GM19238 (cell line): ENCODE results near the gene HERC3.
"Not testable (repeated sequence)": the region's sequence is repeated elsewhere in the genome, so short reads cannot be mapped to it uniquely, and the experiment has no call there.

Experiments used
- DNase-seq: peaks from one replicate; pipeline ENCODE4 v3.0.0; 2011; ENCODE audit warnings: low spot score; ENCODE audit not compliant: insufficient read length

HERC3 gene

DNA sequence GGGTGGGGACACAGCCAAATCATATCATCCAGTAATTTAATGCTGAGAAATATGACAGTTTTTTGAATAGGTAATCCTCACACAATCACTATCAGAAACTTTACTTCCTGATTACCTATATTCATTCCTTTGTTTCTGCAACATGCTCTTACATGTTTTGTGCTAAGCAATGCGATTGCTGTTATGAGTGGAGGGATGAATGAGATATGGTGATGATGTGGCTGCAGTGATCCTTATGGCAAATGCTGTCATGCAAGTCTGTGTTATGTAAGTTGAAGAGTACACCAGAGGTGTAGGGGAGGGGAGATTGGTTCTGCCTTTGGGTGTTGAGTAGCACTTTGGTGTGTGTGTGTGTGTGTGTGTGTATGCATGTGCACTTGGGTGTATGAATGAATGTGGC is 14.6 kb downstream of the HERC3 start:
- no peak for DNase-seq

DNA sequence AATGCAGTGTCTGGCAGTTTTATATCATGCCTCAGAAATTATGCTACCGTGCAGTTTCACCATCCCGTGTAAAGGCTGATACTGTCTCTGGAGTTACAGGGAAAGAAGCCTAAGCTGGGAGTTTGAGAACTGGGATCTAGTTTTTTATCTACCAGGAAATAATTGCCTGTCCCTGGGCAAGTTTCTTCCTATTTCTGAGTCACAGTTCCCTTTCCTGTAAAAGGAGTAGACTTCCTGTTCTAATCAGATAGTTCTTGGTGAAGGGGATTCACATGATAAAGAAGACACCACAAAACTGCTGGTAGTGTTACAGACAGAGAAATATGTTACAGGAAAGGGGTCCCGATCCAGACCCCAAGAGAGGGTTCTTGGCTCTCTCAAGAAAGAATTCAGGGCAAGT is 17.1 kb downstream of the HERC3 start:
- no peak for DNase-seq

DNA sequence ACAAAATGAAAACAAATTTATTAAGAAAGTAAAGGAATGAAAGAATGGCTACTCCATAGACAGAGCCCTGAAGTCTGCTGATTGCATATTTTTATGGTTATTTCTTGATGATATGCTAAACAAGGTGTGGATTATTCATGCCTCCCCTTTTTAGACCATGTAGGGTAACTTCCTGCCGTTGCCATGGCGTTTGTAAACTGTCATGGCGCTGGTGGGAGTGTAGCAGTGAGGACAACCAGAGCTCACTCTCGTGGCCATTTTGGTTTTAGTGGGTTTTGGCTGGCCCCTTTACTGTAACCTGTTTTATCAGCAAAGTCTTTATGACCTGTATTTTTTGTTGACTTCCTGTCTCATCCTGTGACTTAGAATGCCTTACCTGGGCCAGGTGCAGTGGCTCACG is 17.5 kb downstream of the HERC3 start:
- DNase-seq, result not testable (repeated sequence)

DNA sequence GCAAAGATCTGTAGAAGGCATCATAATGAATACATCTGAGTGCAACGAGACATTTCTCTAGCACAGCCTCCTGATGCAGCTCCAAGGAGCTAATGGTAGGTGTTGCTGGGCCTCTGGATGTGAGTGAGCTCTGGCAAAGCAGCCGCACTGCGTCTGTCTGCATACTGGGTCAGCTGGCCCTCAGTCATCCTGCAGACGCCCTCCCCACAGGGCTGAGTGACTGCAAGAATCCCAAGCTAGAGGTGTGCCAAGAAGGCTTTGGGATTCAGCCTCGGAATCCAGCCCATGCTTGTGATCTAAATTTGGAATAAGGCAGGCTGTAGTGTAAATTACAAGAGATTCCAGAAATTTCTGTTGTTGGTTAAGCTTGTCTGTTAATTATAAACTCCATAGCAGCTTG is 18.5 kb downstream of the HERC3 start:
- no peak for DNase-seq

DNA sequence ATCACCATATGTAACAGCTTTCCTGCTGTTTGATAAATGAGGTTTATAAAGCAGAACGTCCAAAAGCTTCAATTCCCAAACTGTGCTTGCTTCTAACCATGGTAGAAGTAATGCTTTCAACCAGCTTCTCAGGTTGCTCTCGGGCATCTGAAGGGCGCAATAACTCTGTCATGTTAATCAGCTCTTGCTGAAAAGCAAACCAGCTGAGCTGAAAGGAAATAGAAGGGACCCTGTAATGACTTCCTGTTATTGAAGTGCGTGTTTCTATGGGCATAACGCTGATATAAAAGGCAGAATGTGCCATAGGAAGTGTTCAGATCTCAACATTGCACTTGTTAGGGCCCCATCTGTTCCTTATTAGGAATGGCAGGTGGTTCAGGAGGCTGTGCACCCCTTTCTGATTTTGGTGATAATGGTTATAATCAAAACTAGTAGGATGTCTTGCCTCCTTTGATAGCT is 21.2 kb downstream of the HERC3 start:
- no peak for DNase-seq

DNA sequence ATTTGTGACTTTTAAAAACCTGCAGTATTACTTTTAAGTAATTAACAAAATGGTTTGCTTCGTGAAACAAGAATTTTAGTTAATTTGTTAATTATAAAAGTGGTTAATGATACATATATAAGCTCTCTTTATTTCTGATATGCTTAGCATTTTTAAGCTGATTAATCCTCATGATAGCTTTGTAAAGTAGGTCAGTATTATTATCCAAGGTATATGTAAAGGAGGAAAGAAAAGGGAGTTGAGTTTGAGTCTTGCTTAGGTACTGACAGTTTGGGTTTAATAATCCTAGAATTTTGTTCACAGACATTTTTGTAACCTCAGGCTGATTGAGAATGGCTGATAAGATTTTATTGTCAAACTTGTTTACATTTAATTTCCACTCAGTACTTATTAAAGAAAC is 21.8 kb downstream of the HERC3 start:
- DNase-seq, result no peak

DNA sequence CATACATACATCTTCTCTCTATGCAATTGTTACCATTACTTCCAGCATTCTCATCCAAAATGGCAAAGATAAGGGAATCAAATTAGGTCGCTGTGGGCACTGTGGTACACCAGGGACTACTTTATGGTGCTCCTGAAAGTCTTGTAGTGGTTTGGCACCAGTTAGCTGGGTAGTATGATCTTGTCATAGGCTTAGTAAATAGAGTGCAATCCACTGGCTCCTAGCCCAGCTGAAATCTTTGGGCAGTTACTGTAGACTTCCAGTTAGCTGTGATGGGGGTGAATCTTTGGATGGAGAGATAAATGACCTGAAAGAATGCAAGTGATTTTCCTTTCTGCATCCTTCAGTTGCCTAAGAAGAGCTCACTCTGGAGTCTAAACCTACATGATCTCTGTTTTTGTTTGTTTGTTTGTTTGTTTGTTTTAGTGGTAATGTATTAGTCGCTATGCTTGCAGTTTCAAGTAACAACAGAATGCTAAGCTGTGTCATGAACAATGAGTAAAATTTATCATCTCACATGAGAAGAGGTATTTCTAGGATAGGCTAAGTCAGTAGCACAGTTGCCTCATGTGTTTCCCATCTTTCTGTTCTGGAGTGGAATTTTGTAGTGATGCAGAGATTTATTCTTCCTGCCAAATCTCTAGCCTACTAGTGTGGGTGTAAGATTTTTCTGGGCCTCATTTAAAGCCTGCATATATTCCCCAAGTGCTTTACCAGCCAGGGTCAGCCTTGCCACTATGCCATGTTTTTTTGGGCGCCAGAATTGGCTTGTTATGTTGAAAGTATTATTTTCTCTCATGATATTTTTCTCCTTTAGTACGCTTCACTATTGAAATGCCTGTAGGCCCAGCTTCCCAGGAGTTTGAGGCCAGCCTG is 24.2 kb downstream of the HERC3 start:
- DNase-seq, result no peak

DNA sequence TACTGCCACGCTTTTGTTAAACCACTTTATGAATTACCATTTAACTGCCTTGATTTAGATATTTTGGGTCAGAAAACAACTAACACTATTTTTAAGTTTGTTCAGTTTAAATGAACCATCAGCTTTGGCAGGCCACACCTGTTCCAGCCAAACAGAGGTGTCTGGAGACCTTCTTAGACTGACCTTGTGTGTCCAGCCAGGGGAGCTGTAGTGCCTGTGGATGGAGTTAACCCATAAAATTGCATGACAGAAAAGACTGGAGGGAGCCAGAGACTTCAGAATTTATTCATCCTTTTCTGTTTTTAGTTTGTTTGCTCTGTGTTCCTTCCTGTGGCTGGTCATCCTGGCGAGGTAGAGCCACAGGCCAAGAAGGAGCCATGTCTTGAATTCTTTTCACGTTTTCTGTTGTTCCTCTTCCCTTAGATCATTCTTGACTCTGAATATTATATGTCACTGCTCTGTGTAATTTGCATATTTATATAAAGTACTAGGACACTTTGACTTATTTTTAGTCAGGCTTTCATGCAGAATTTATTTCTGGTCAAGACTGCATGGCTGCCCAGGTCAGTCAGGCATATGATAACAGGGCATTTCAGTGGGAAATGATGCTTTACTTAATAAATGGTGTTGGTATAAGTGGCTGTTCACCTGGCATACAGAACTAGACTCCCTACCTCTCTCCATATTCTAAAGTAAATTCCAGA is 26.7 kb downstream of the HERC3 start:
- DNase-seq, result no peak

DNA sequence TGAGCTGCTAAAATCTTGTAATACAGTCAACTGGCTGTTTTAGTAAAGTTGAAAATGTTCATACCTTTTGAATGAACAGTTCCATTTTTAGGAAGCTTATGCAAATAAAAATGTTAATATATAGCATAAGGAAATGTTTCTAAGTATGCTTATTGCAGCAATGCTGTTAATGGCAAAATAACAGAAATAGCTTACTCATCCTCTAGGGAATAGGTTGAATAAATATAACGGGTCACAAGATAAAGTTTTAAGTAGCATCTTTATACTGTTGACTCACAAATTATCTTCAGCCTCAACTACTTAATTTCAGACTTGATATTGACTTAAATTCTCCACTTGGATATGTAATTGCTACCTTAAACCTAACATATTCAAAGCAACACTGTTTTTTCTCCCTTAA is 27.7 kb downstream of the HERC3 start:
- DNase-seq, result no peak

DNA sequence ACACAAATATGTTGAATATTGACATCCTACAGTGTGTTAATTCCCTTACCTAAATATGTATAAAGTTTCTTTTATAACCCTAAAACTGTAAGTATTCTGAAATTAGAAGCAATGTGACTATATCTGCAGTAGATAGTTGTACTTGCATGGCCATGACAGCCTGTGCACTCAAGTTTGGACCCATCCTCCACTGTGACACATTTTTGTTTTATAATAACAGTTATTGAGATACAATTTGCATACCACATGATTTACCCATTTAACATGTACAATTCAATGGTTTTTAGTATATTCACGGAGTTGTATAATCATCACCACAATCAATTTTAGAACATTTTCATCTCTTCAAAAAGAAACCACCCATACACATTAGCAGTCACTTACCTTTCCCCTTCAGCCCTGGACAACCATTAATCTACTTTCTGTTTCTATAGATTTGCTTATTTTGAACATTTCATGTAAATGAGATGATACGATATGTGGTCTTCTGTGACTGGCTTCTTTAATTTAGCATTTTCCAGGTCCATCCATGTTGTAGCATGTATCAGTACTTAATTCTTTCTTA is 29.6 kb downstream of the HERC3 start:
- DNase-seq, result no peak

DNA sequence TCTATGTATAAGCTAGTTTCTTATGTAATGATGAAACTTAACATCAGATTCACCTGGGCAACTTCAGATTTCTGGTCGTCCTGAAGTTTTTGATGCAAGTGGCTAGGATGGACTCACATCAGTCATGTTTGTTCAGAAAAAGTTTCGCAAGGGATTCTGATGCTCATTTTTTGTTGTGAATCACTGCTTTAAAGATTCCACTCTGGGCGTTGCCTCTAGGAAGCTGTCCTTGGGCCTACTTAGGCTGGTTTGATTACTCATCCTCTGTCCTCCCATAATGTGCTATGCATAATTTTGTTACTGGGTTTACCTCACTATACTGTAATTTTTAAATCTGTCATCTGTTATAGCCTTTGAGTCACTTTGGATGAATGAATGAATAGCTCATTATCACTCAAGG is 30.8 kb downstream of the HERC3 start:
- DNase-seq, result no peak

DNA sequence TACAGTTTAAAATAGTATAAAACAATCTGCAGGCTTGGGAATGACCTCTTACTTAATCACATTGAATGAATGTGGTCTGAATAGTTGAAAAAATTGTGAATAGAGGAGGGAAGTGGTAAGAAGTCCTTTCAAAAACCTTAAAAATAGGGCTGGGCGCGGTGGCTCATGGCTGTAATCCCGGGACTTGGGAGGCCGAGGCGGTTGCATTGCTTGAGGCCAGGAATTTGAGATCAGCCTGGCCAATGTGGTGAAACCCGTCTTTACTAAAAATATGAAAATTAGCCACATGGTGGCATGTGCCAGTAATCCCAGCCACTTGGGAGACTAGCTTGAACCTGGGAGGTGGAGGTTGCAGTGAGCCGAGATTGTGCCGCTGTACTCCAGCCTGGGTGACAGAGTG is 36.5 kb downstream of the HERC3 start:
- DNase-seq, result no peak

DNA sequence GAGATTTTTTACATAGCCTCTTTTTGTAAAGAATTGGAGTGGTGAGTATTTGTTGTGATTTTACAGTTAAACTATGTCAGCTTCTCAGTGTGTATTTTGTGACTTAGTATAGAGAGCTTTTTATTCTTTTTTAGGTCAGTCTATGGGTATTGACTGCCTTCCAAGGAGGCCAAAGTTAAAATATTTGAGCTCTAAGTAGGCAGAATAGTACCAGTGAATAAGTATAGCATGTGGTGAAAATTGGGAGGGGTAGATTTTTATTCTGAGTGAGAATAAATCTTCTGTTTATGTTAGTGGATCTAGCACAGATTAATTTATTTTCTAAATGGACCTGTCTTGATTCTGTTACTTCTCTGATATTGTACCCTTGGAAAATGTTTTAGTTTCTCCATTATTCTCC is 37.5 kb downstream of the HERC3 start:
- no peak for DNase-seq

DNA sequence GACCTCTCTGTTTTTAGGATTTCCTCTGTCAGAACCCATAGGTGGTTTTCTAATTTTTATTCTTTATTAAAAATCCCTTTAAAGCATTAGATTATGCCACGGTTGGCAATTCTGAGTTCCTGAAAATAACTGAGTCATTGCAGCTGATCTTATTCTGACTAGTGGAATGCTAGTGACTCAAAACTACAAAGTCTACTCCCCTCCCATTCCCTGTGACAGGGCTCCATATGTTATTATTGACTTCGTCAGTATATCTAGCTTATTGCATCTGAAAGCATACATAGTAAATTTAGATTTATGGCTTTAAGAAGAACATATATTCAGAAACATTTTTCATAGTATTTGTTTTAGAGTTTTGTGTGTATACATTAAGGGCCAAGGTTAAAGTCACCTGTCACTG is 38.5 kb downstream of the HERC3 start:
- DNase-seq, result no peak

DNA sequence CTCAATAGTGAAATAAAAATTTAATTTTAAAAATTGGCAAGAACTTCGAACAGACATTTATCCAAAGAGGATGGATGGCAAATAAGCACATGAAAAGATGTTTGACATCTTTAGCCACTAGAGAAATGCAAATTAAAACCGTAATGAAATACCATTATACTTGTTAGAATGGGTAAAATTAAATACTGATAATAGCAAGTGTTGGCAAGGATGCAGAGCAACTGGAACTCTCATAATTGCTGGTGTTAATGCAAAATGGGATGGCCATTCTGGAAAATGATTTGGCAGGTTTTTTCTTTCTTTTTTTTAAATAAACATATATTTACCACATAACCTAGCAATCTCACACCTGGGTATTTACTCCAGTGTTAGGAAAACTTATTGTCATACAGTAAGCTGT is 51.7 kb downstream of the HERC3 start:
- DNase-seq, result no peak

DNA sequence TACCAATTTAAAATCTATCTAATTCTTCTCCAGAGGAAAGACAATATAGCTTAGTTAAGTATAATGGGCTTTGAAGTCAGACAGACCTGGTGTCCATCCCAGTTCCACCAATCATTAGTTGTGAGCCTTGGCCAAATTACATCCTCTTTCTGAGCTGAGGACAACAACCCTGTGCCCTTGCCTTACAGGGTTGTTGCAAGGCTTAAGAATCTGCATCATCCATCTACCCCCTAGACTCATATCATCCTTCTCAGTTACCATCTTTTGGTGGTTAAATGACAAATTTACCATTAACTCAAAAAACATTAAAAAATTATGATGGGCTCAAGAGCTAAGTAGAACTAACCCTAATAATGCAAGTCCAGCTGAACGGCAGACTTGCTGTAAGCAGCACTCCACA is 53.7 kb downstream of the HERC3 start:
- no peak for DNase-seq

DNA sequence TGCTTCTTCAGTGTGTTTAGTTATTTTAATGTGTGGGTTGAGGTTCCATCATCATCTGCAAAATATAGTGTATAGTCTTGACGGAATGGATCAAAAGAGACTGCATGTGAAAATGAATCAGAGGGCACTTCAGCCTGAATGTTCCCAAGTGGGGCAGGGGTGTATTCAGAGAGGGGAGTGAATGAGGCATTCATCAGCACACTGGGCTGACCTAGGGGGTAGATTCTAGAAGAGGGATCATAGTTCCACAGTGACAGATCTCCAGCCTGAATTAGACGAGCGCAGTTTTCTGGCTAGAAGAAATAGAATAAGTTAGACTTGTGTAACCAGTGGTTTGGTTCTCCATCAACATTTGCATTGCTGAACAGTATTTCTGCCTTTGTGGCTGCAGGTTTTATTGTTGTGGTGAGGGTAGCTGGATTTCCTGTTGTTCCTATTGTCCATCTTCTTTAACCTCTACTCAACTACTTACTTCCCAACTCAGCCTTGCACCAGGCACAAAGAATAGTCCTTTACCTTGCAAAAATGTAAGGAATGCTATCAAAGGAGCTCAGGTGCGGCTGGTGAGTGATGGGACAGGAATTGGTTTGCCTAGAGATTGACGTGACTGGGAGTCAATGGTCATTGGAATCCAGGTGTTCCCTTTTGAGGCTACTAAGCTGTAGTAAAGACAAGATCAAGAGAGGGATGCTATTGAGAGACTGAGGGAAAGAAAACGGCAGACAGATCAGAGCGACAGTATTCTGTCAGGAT is 54.4 kb downstream of the HERC3 start:
- no peak for DNase-seq

DNA sequence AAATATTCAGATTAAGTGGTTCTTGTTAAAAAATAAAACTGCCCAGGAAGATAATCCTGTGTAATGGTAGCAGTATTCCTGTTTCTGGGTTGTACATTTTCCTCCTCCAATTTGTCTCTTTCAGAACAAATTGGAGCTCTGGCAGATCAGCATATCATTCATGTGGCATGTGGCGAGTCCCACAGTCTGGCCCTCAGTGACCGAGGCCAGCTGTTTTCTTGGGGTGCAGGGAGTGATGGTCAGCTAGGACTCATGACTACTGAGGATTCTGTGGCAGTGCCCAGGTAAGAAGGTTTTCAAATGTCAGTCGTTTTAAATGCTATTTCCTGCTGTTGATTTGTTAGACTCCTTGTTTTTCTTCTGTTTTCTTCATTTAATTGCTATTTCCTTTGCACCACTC is 57.4 kb downstream of the HERC3 start:
- DNase-seq, result no peak

DNA sequence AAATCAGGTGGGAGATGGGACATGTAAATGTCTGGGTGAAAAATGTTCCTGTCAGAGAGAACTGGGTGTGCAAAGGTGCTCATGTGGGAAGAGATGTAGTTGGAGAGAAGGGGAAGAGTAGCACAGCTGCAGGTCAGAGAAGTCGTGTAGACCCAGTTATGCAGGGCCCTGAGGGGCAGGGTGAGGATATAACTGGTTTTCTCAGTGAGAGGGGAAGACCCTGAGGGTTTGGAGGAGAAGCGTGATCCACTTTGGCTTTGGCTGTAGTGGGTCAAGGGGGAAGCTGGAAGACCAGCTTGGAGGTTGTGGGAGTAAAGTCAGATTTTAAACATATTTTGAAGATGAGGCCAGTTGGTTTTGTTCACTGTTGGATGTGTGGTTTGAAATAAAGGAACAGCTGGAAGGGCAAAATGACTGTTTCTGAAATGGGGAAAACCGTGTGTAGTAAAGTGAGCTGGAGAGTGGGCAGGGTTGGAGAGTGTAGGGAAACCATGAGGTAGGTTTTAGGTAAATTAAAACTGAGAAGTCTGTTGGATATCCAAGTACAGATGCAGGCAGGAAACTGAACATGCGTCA is 61.2 kb downstream of the HERC3 start:
- no peak for DNase-seq

DNA sequence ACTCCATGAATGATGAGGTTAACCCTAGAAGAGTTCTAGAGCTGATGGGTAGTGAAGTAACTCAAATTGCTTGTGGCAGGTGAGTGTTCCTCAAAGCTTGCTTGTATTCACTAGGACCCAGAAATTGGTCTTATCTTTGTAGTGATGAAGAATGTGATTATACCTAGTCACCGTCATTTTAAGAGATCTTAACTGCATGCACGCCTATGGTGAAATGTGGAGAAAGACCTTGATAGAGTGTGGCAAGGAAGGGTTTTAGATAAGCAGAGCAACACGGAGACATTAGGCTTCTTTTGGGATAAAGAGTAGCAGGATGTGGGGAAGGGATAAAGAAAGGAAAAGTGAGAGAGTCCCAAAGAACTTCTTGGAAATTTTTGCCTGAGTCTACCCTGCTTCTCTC is 62.9 kb downstream of the HERC3 start:
- no peak for DNase-seq

DNA sequence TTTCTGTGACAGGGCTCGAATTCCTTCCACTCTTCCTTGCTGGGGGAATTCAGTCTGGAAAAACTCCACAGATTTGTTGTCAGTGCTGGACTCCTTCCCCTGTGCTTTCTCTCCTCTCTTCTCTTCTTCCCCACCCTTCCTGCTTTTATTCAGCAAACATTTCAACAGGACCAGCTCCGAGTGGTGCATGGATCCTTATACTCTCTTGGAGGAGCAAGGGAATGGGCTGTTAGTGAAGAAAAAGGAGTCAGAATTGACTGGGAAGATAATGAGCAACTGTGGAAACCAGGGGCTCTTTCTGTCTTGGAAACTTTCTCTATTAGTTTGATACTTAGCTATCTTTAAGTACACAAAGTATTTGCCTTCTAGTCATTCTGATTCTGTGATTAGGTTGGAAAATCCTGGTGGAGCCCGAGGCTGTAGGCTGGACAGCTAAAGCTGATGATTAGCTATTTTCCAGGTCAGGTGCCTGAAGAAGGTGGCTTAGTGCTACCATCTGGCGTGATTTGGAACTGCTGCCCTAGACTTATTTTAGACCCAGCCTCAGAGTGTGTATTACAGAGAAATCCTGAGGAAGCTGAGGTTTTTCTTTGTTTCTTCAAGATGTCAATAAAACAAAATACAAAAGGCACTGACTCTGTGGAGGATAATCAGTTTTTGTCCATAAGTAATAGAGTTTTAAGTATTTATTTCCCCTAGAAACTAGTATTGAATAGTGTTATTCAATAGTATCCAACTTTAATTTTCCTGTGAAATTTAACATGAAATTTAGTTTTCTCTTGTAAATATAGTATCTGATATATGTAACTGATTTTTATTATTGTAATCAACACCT is 67.0 kb downstream of the HERC3 start:
- peak; percentile 10 for DNase-seq
